Fibroblast of lung (primary cell): ENCODE results near the gene LSAMP.

ENCODE experiments used
- EZH2 ChIP-seq: IDR thresholded peaks from 2 replicates; pipeline ENCODE4 v1.5.1; 2012; ENCODE audit warnings: low read length, control low read depth, mild to moderate bottlenecking; ENCODE audit errors: missing control alignments
- TF ChIP-seq, protein P1 (sequence below), 2 donors: IDR thresholded peaks in 1 of 2; conservative IDR thresholded peaks in 1 of 2; 1 replicate in 1 of 2; 2 replicates in 1 of 2; pipeline ENCODE4 v1.5.1; 2011 to 2012; ENCODE audit warnings: low read length in 2 of 2, control low read depth in 1 of 2, inconsistent platforms in 1 of 2, low read depth in 1 of 2, mild to moderate bottlenecking in 1 of 2

GRCh38 chr3:116337229-116337628 lies 108.1 kb downstream of the LSAMP start:
- no peak for TF ChIP-seq EZH2
- TF ChIP-seq, protein P1, sequence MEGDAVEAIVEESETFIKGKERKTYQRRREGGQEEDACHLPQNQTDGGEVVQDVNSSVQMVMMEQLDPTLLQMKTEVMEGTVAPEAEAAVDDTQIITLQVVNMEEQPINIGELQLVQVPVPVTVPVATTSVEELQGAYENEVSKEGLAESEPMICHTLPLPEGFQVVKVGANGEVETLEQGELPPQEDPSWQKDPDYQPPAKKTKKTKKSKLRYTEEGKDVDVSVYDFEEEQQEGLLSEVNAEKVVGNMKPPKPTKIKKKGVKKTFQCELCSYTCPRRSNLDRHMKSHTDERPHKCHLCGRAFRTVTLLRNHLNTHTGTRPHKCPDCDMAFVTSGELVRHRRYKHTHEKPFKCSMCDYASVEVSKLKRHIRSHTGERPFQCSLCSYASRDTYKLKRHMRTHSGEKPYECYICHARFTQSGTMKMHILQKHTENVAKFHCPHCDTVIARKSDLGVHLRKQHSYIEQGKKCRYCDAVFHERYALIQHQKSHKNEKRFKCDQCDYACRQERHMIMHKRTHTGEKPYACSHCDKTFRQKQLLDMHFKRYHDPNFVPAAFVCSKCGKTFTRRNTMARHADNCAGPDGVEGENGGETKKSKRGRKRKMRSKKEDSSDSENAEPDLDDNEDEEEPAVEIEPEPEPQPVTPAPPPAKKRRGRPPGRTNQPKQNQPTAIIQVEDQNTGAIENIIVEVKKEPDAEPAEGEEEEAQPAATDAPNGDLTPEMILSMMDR (conservative IDR thresholded peaks at IDR 0.05 in 1 of 2, IDR thresholded peaks at IDR 0.05 in 1 of 2; ENCODE audit: low read depth in 1 of 2, low read length in 2 of 2), result peak in 1 of 2 donors; percentile 38
